Breast epithelium (tissue), 3 donors: Measurements from ENCODE around the gene PPP1R2B.

Experiments used
- CTCF ChIP-seq, 3 donors: fragments of 450-650 bp; IDR thresholded peaks; one replicate each; pipeline ENCODE4 v1.5.1; 2016 to 2017; ENCODE audit warnings: antibody characterized with exemption in 3 of 3, mild to moderate bottlenecking in 3 of 3, moderate library complexity in 3 of 3
- POLR2A ChIP-seq: fragments of 450-650 bp; IDR thresholded peaks from one replicate; pipeline ENCODE4 v1.6.1; 2016; ENCODE audit warnings: antibody characterized with exemption, mild to moderate bottlenecking, moderate library complexity

GRCh38 chr5:156892864-156893263 is 42.8 kb downstream of the PPP1R2B start:
- TF ChIP-seq CTCF (IDR thresholded peaks at IDR 0.05): no peak
- no peak for TF ChIP-seq POLR2A
